HG03342 (cell line): ENCODE data around the gene SEPTIN10.

Experiments
- ATAC-seq: cut with Tn5 transposase; IDR thresholded peaks from one replicate; pipeline ENCODE4 v1.9.1; 2021; ENCODE audit warnings: mild to moderate bottlenecking, moderate library complexity; ENCODE audit not compliant: unreplicated experiment

Gene SEPTIN10

GRCh38 chr2:109525836-109526235, 87.9 kb downstream of the SEPTIN10 start:
- ATAC-seq, result no peak

GRCh38 chr2:109523536-109524361, 90.0 kb downstream of the SEPTIN10 start:
- no peak for ATAC-seq

- ATAC-seq, result no peak
Measured at GRCh38 chr2:109523121-109523520, 90.6 kb downstream of the SEPTIN10 start.

- ATAC-seq, result no peak
Measured at GRCh38 chr2:109522063-109522374, 91.7 kb downstream of the SEPTIN10 start.

GRCh38 chr2:109521233-109522062, 92.3 kb downstream of the SEPTIN10 start:
- ATAC-seq, result no peak

- no peak for ATAC-seq
Measured at GRCh38 chr2:109519513-109519912, 94.3 kb downstream of the SEPTIN10 start.

GRCh38 chr2:109517118-109517889, 96.5 kb downstream of the SEPTIN10 start:
- no peak for ATAC-seq

GRCh38 chr2:109516445-109517117, 97.2 kb downstream of the SEPTIN10 start:
- no peak for ATAC-seq

- no peak for ATAC-seq
Measured at GRCh38 chr2:109514857-109515256, 98.9 kb downstream of the SEPTIN10 start.

GRCh38 chr2:109513749-109514588, 99.8 kb downstream of the SEPTIN10 start:
- peak; percentile 59 for ATAC-seq

- no peak for ATAC-seq
Measured at GRCh38 chr2:109513230-109513629, 100.5 kb downstream of the SEPTIN10 start.

GRCh38 chr2:109512076-109512475, 101.7 kb downstream of the SEPTIN10 start:
- no peak for ATAC-seq

- ATAC-seq, result no peak
Measured at GRCh38 chr2:109511168-109511567, 102.6 kb downstream of the SEPTIN10 start.

- ATAC-seq, result no peak
Measured at GRCh38 chr2:109510136-109511028, 103.4 kb downstream of the SEPTIN10 start.

GRCh38 chr2:109508556-109508955, 105.2 kb downstream of the SEPTIN10 start:
- no peak for ATAC-seq

- no peak for ATAC-seq
Measured at GRCh38 chr2:109507828-109508227, 105.9 kb downstream of the SEPTIN10 start.

GRCh38 chr2:109507217-109507616, 106.5 kb downstream of the SEPTIN10 start:
- peak; percentile 44 for ATAC-seq

- no peak for ATAC-seq
Measured at GRCh38 chr2:109503191-109503590, 110.6 kb downstream of the SEPTIN10 start.

GRCh38 chr2:109501461-109501860, 112.3 kb downstream of the SEPTIN10 start:
- ATAC-seq, result no peak
